Neuronal stem cell (in vitro differentiated cells): ENCODE data around the gene MARK2.

ENCODE experiments used
- DNase-seq: peaks from one replicate; pipeline ENCODE4 v3.0.0-alpha.2; 2013; ENCODE audit warnings: low spot score
- H2AFZ ChIP-seq: one replicate; pipeline ENCODE4 v1.6.1; 2013; ENCODE audit warnings: mild to moderate bottlenecking, low read length, inconsistent platforms
- H2AK5ac ChIP-seq: 2 replicates; pipeline ENCODE4 v1.6.1; 2013; ENCODE audit warnings: low read depth, mild to moderate bottlenecking, inconsistent platforms, low read length, moderate library complexity, mixed read lengths
- H2BK120ac ChIP-seq: 2 replicates; pipeline ENCODE4 v1.6.1; 2013; ENCODE audit warnings: low read depth, mild to moderate bottlenecking, inconsistent platforms, low read length, moderate library complexity, mixed read lengths
- H2BK12ac ChIP-seq: one replicate; pipeline ENCODE4 v1.6.1; 2013; ENCODE audit warnings: low read length, inconsistent platforms
- H2BK15ac ChIP-seq: 2 replicates; pipeline ENCODE4 v1.6.1; 2013; ENCODE audit warnings: mild to moderate bottlenecking, low read length, inconsistent platforms, mixed read lengths
- H2BK5ac ChIP-seq: one replicate; pipeline ENCODE4 v1.6.1; 2013; ENCODE audit warnings: inconsistent platforms, mild to moderate bottlenecking, low read length, moderate library complexity
- H3K14ac ChIP-seq: one replicate; pipeline ENCODE4 v1.6.1; 2013; ENCODE audit warnings: low read length, inconsistent platforms
- H3K18ac ChIP-seq: 2 replicates; pipeline ENCODE4 v1.6.1; 2013; ENCODE audit warnings: low read length, inconsistent platforms
- H3K23ac ChIP-seq: 2 replicates; pipeline ENCODE4 v1.6.1; 2013; ENCODE audit warnings: low read depth, mild to moderate bottlenecking, mixed read lengths, low read length, inconsistent platforms; ENCODE audit not compliant: poor library complexity
- H3K27ac ChIP-seq: replicated peaks from 3 replicates; pipeline ENCODE4 v1.5.1; 2013; ENCODE audit warnings: low read length, inconsistent platforms
- H3K27me3 ChIP-seq, 3 experiments: 2 replicates each; pipeline ENCODE4 v1.6.1; 2013; ENCODE audit warnings: low read length in 3 of 3, mild to moderate bottlenecking in 2 of 3, inconsistent platforms in 1 of 3, low read depth in 1 of 3, mixed read lengths in 1 of 3, moderate library complexity in 1 of 3; ENCODE audit not compliant: control insufficient read depth in 3 of 3, insufficient read depth in 3 of 3
- H3K36me3 ChIP-seq, 2 donors: replicated peaks in 1 of 2; 2 replicates each; pipeline ENCODE4 v1.6.1; 2013; ENCODE audit warnings: low read length in 2 of 2; ENCODE audit not compliant: control insufficient read depth in 2 of 2, insufficient read depth in 2 of 2
- H3K4ac ChIP-seq: 2 replicates; pipeline ENCODE4 v1.6.1; 2013; ENCODE audit warnings: inconsistent platforms, mild to moderate bottlenecking, low read length, moderate library complexity
- H3K4me1 ChIP-seq, 2 donors: 1 replicate in 1 of 2; 2 replicates in 1 of 2; pipeline ENCODE4 v1.6.1; 2013; ENCODE audit warnings: low read length in 2 of 2, low read depth in 1 of 2; ENCODE audit not compliant: control insufficient read depth in 2 of 2, insufficient read depth in 1 of 2
- H3K4me2 ChIP-seq: one replicate; pipeline ENCODE4 v1.6.1; 2013; ENCODE audit warnings: mild to moderate bottlenecking, low read length, inconsistent platforms; ENCODE audit not compliant: insufficient read depth, poor library complexity, severe bottlenecking
- H3K4me3 ChIP-seq, 2 donors: 2 replicates each; pipeline ENCODE4 v1.5.1; 2013; ENCODE audit warnings: low read length in 2 of 2, mild to moderate bottlenecking in 2 of 2, inconsistent platforms in 1 of 2, moderate library complexity in 1 of 2
- H3K79me1 ChIP-seq: one replicate; pipeline ENCODE4 v1.6.1; 2013; ENCODE audit warnings: low read depth, mild to moderate bottlenecking, inconsistent platforms, low read length, moderate library complexity
- H3K9ac ChIP-seq: one replicate; pipeline ENCODE4 v1.6.1; 2013; ENCODE audit warnings: mild to moderate bottlenecking, low read depth, low read length, inconsistent platforms; ENCODE audit not compliant: poor library complexity
- H3K9me3 ChIP-seq, 2 donors: replicated peaks in 1 of 2; 2 replicates each; pipeline versions ENCODE3 to v1.6.1; 2013; ENCODE audit warnings: low read length in 2 of 2, mild to moderate bottlenecking in 2 of 2, inconsistent platforms in 1 of 2, low read depth in 1 of 2, mixed read lengths in 1 of 2, moderate library complexity in 1 of 2; ENCODE audit not compliant: control insufficient read depth in 2 of 2, insufficient read depth in 1 of 2
- H4K8ac ChIP-seq: one replicate; pipeline ENCODE4 v1.6.1; 2013; ENCODE audit warnings: low read depth, mild to moderate bottlenecking, inconsistent platforms, low read length, moderate library complexity
- H4K91ac ChIP-seq: one replicate; pipeline ENCODE4 v1.6.1; 2013; ENCODE audit warnings: low read length, low read depth, mild to moderate bottlenecking, inconsistent platforms; ENCODE audit not compliant: poor library complexity
- WGBS, 2 donors: extraction: QIAGEN DNeasy Blood & Tissue Kit; methylation state at CpG; one replicate each; pipeline ENCODE4 v1.1.7; 2013; ENCODE audit warnings: missing lambda C conversion rate in 2 of 2, mixed read lengths in 1 of 2; ENCODE audit not compliant: insufficient read length in 2 of 2, insufficient replicate concordance in 1 of 2; ENCODE audit errors: extremely low coverage in 2 of 2; 5-methylcytosine and 5-hydroxymethylcytosine counted together

The MARK2 gene

GRCh38 chr11:63853476-63853875 lies 14.6 kb downstream of the MARK2 start:
- no peak overlapping the region for H3K14ac ChIP-seq
- H3K4ac ChIP-seq = no peak overlapping the region
- H3K23ac ChIP-seq = no peak overlapping the region
- no peak overlapping the region for H3K27ac ChIP-seq
- WGBS, 2 donors = no CpG with 5 or more reads among the region's 3 CpGs
- H4K91ac ChIP-seq = no peak overlapping the region
- no peak overlapping the region for H3K18ac ChIP-seq
- no peak for DNase-seq
- no peak overlapping the region for H3K4me2 ChIP-seq
- H3K9ac ChIP-seq = no peak overlapping the region
- peaks cover 2 to 9% of the 10 kb centered on the region in 2 donors for H3K36me3 ChIP-seq
- H3K27me3 ChIP-seq = no peaks in the 10 kb centered on the region
- no peak overlapping the region for H2BK120ac ChIP-seq
- no peak overlapping the region for H2BK5ac ChIP-seq
- H3K9me3 ChIP-seq = peaks cover 0 to 3% of the 10 kb centered on the region in 2 donors
- H2BK12ac ChIP-seq = no peak overlapping the region
- H2AFZ ChIP-seq = no peak overlapping the region
- no peaks in the 10 kb centered on the region for H3K79me1 ChIP-seq
- H2AK5ac ChIP-seq = no peak overlapping the region
- peaks cover 0 to 7% of the 10 kb centered on the region in 2 donors for H3K4me1 ChIP-seq
- H3K4me3 ChIP-seq = no peak overlapping the region
- H2BK15ac ChIP-seq = no peak overlapping the region
- H4K8ac ChIP-seq = no peak overlapping the region

DNA sequence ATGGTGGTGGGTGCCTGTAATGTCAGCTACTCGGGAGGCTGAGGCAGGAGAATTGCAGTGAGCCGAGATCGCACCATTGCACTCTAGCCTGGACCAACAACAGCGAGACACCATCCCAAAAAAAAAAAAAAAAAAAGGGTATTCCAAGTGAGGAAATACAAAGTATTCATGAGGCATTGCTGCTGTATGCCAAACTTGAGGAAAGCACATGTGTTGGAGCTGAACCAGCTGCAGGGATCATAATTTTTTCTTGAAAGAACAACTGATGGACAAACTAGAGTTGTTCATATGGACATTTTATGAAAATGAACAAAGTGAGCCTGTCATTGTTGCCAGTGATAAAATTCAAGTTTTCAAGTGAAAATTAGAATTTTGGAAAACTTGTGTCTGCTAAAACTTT lies 15.8 kb downstream of the MARK2 start:
- Histone ChIP-seq H4K8ac (no peak overlapping the region), H2BK120ac (no peak overlapping the region), H3K4me2 (no peak overlapping the region), H3K27ac (no peak overlapping the region), H2BK5ac (no peak overlapping the region), H3K4ac (no peak overlapping the region), H3K14ac (no peak overlapping the region), H3K9me3 (peaks cover 0 to 3% of the 10 kb centered on the region in 2 donors), H3K4me3 (no peak overlapping the region), H3K4me1 (peaks cover 0 to 7% of the 10 kb centered on the region in 2 donors), H2AFZ (no peak overlapping the region), H3K79me1 (no peaks in the 10 kb centered on the region), H3K9ac (no peak overlapping the region), H2BK12ac (no peak overlapping the region), H4K91ac (no peak overlapping the region), H2BK15ac (no peak overlapping the region), H3K23ac (no peak overlapping the region), H3K27me3 (no peaks in the 10 kb centered on the region), H3K18ac (no peak overlapping the region), H2AK5ac (no peak overlapping the region), H3K36me3 (peaks cover 0 to 2% of the 10 kb centered on the region in 2 donors)
- WGBS, 2 donors = no CpG with 5 or more reads among the region's 4 CpGs
- no peak for DNase-seq

- Histone ChIP-seq H3K4me3 (no peak overlapping the region), H3K4ac (no peak overlapping the region), H3K27ac (no peak overlapping the region), H2BK120ac (no peak overlapping the region), H3K23ac (no peak overlapping the region), H2BK12ac (no peak overlapping the region), H3K27me3 (no peaks in the 10 kb centered on the region), H3K18ac (no peak overlapping the region), H2BK5ac (no peak overlapping the region), H4K91ac (no peak overlapping the region), H4K8ac (no peak overlapping the region), H2AFZ (no peak overlapping the region), H3K36me3 (peaks cover 0 to 2% of the 10 kb centered on the region in 2 donors), H3K9me3 (peaks cover 0 to 3% of the 10 kb centered on the region in 2 donors), H2AK5ac (no peak overlapping the region), H2BK15ac (no peak overlapping the region), H3K9ac (no peak overlapping the region), H3K14ac (no peak overlapping the region), H3K4me2 (no peak overlapping the region), H3K4me1 (peaks cover 0 to 7% of the 10 kb centered on the region in 2 donors), H3K79me1 (no peaks in the 10 kb centered on the region)
- DNase-seq = no peak
- WGBS, 2 donors = no CpG with 5 or more reads among the region's 2 CpGs
Measured at GRCh38 chr11:63855975-63856374, 17.1 kb downstream of the MARK2 start.

DNA sequence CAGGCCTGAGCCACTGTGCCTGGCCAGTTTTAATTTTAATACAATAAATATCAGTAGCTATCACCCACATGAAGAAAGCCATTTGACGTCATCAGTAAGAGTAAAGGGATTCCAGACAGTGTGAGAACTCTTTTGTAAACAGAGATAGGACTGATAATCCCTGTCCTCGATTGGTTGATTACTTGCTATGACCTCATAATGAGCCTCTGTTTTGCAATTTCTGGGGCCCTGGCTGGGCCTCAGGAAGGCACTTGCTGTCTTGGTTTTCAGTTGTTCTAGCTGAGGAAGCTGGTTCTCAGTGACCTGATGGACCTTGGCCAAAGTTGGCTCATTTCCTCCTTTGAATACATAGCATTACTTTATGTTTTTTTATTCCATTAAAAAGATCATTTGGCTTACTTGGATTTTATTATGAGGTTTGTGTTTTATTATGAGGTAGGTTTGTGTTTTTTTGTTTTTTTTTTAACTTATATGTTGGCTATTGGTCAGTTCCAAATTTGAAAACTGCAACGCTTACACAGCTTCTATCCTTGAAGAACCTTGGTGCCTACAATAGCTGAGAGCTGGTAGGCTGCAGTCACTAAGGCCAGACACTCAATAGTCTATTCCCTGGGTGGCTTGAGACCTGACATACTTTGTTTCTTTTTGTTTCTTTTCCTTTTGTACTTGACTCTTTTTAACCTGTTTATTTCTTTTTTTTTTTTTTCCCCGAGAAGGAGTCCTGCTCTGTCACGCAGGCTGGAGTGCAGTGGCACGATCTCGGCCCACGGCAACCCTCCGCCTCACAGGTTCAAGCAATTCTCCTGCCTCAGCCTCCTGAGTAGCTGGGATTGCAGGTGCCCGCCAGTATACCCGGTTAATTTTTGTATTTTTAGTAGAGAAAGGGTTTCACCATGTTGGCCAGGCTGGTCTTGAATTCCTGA lies 20.0 kb downstream of the MARK2 start:
- Histone ChIP-seq H3K79me1 (peaks cover 6% of the 10 kb centered on the region), H2BK12ac (no peak overlapping the region), H3K9ac (no peak overlapping the region), H3K27ac (no peak overlapping the region), H3K4ac (no peak overlapping the region), H3K23ac (no peak overlapping the region), H4K8ac (no peak overlapping the region), H3K14ac (no peak overlapping the region), H3K36me3 (peaks cover 1 to 10% of the 10 kb centered on the region in 2 donors), H2AK5ac (no peak overlapping the region), H3K4me3 (no peak overlapping the region), H2BK120ac (no peak overlapping the region), H3K4me2 (no peak overlapping the region), H2AFZ (no peak overlapping the region), H2BK15ac (no peak overlapping the region), H3K4me1 (peaks cover 3 to 4% of the 10 kb centered on the region in 2 donors), H4K91ac (no peak overlapping the region), H2BK5ac (no peak overlapping the region), H3K27me3 (no peaks in the 10 kb centered on the region), H3K18ac (no peak overlapping the region), H3K9me3 (peaks cover 0 to 3% of the 10 kb centered on the region in 2 donors)
- no peak for DNase-seq
- WGBS, 2 donors = no CpG with 5 or more reads among the region's 11 CpGs
